Astrocyte (in vitro differentiated cells and primary cell): Measurements from ENCODE around the gene NFIA. TPM values are rescaled to one million over a fixed set of nuclear protein-coding genes. Genes with fewer than 3 reads are reported as not detected.

Experiments used
- DNase-seq: peaks from one replicate; pipeline ENCODE4 v3.0.0-alpha.2; 2010; ENCODE audit warnings: low read depth
- FAIRE-seq: peaks from 2 replicates; lab custom pipeline; 2011; peaks lifted over from hg19 to GRCh38; lab: Jason Lieb, UNC
- H2AFZ ChIP-seq: 2 replicates; pipeline ENCODE4 v1.6.0; 2012; ENCODE audit warnings: low read depth, low read length, inconsistent platforms
- H3K27ac ChIP-seq: 2 replicates; pipeline ENCODE4 v1.5.1; 2011; ENCODE audit warnings: low read depth, low read length, inconsistent platforms
- H3K27me3 ChIP-seq: 2 replicates; pipeline ENCODE4 v1.6.0; 2011; ENCODE audit warnings: low read length, inconsistent platforms; ENCODE audit not compliant: insufficient read depth
- H3K36me3 ChIP-seq: 2 replicates; pipeline ENCODE4 v1.5.1; 2011; ENCODE audit warnings: low read length, inconsistent platforms; ENCODE audit not compliant: insufficient read depth
- H3K4me1 ChIP-seq: 2 replicates; pipeline ENCODE4 v1.5.1; 2011; ENCODE audit warnings: low read length, inconsistent platforms; ENCODE audit not compliant: insufficient read depth
- H3K4me2 ChIP-seq: 2 replicates; pipeline ENCODE4 v1.6.0; 2012; ENCODE audit warnings: low read length, inconsistent platforms
- H3K4me3 ChIP-seq: 2 replicates; pipeline ENCODE4 v1.5.1; 2011; ENCODE audit warnings: low read depth, mild to moderate bottlenecking, low read length, inconsistent platforms; ENCODE audit not compliant: insufficient read depth
- H3K79me2 ChIP-seq: 2 replicates; pipeline ENCODE4 v1.6.0; 2012; ENCODE audit warnings: mild to moderate bottlenecking, low read length, inconsistent platforms; ENCODE audit not compliant: insufficient read depth
- H3K9ac ChIP-seq: 2 replicates; pipeline ENCODE4 v1.6.0; 2012; ENCODE audit warnings: mild to moderate bottlenecking, low read length, inconsistent platforms
- H3K9me3 ChIP-seq: 2 replicates; pipeline ENCODE4 v1.5.1; 2012; ENCODE audit warnings: low read depth, mild to moderate bottlenecking, low read length, inconsistent platforms; ENCODE audit not compliant: insufficient read depth
- H4K20me1 ChIP-seq: 2 replicates; pipeline ENCODE4 v1.6.0; 2012; ENCODE audit warnings: low read length, inconsistent platforms; ENCODE audit not compliant: insufficient read depth
- H3K27ac Mint-ChIP-seq: one replicate; pipeline ENCODE4 v1.8.0; 2021; ENCODE audit warnings: mild to moderate bottlenecking, mixed read lengths; ENCODE audit not compliant: unreplicated experiment
- H3K27me3 Mint-ChIP-seq: one replicate; pipeline ENCODE4 v1.8.0; 2021; ENCODE audit warnings: low read depth, mixed read lengths; ENCODE audit not compliant: unreplicated experiment
- H3K36me3 Mint-ChIP-seq: one replicate; pipeline ENCODE4 v1.8.0; 2021; ENCODE audit warnings: low read depth, mixed read lengths; ENCODE audit not compliant: unreplicated experiment
- H3K4me1 Mint-ChIP-seq: one replicate; pipeline ENCODE4 v1.8.0; 2021; ENCODE audit warnings: low read depth, mixed read lengths; ENCODE audit not compliant: unreplicated experiment
- H3K4me3 Mint-ChIP-seq: one replicate; pipeline ENCODE4 v1.8.0; 2021; ENCODE audit warnings: mild to moderate bottlenecking, moderate library complexity, mixed read lengths; ENCODE audit not compliant: unreplicated experiment
- H3K9me3 Mint-ChIP-seq: one replicate; pipeline ENCODE4 v1.8.0; 2021; ENCODE audit warnings: mild to moderate bottlenecking, mixed read lengths; ENCODE audit not compliant: unreplicated experiment
- CTCF ChIP-seq: IDR thresholded peaks from 2 replicates; pipeline ENCODE4 v1.5.1; 2011; ENCODE audit warnings: low read depth, mild to moderate bottlenecking, inconsistent platforms, low read length, moderate library complexity; ENCODE audit not compliant: insufficient read depth
- EZH2 ChIP-seq: IDR thresholded peaks from 2 replicates; pipeline ENCODE4 v1.6.1; 2012; ENCODE audit warnings: mild to moderate bottlenecking, low read length, inconsistent platforms; ENCODE audit not compliant: insufficient read depth
- total RNA-seq: library from RNA; stranded (reverse); gene quantifications from 2 replicates; pipeline ENCODE4 v1.2.1, GENCODE V29; 2021

Gene NFIA
- total RNA-seq, 1 donor from 2014 or later = 4.6 TPM

GRCh38 chr1:61395146-61395800 lies 312.9 kb downstream of the NFIA start:
- Histone ChIP-seq H2AFZ (no peak overlapping the region), H3K79me2 (no peaks in the 10 kb centered on the region), H3K9me3 (no peaks in the 10 kb centered on the region), H3K36me3 (no peaks in the 10 kb centered on the region), H3K4me1 (no peaks in the 10 kb centered on the region), H3K9ac (no peak overlapping the region), H3K4me3 (no peak overlapping the region), H4K20me1 (no peaks in the 10 kb centered on the region), H3K4me2 (no peak overlapping the region), H3K27ac (no peak overlapping the region), H3K27me3 (peaks cover 5% of the 10 kb centered on the region)
- FAIRE-seq (no peak), DNase-seq (no peak)
- no peak for TF ChIP-seq EZH2
- TF ChIP-seq CTCF = no peak
- no peaks in the 10 kb centered on the region for H3K36me3 Mint-ChIP-seq
- H3K27ac Mint-ChIP-seq = no peak overlapping the region
- H3K9me3 Mint-ChIP-seq = peaks cover 2% of the 10 kb centered on the region
- H3K27me3 Mint-ChIP-seq = peaks cover 5% of the 10 kb centered on the region
- peaks cover 2% of the 10 kb centered on the region for H3K4me1 Mint-ChIP-seq
- no peak overlapping the region for H3K4me3 Mint-ChIP-seq

GRCh38 chr1:61397495-61397894 lies 315.1 kb downstream of the NFIA start:
- no peak for TF ChIP-seq EZH2
- TF ChIP-seq CTCF = no peak
- no peaks in the 10 kb centered on the region for H3K36me3 ChIP-seq
- H3K4me3 Mint-ChIP-seq = no peak overlapping the region
- no peak overlapping the region for H3K27ac Mint-ChIP-seq
- H3K9me3 Mint-ChIP-seq = peaks cover 2% of the 10 kb centered on the region
- H3K4me1 Mint-ChIP-seq = peaks cover 2% of the 10 kb centered on the region
- no peaks in the 10 kb centered on the region for H3K9me3 ChIP-seq
- H3K4me3 ChIP-seq = no peak overlapping the region
- no peak for FAIRE-seq
- no peaks in the 10 kb centered on the region for H4K20me1 ChIP-seq
- DNase-seq = no peak
- H3K27me3 ChIP-seq = peaks cover 5% of the 10 kb centered on the region
- H3K4me1 ChIP-seq = no peaks in the 10 kb centered on the region
- H3K27me3 Mint-ChIP-seq = peaks cover 6% of the 10 kb centered on the region
- no peak overlapping the region for H3K9ac ChIP-seq
- no peaks in the 10 kb centered on the region for H3K36me3 Mint-ChIP-seq
- H3K4me2 ChIP-seq = no peak overlapping the region
- H3K79me2 ChIP-seq = no peaks in the 10 kb centered on the region
- H3K27ac ChIP-seq = no peak overlapping the region
- H2AFZ ChIP-seq = no peak overlapping the region

GRCh38 chr1:61397935-61398334 lies 315.6 kb downstream of the NFIA start:
- H3K79me2 ChIP-seq = no peaks in the 10 kb centered on the region
- H3K4me3 ChIP-seq = no peak overlapping the region
- no peak for FAIRE-seq
- H3K9ac ChIP-seq = no peak overlapping the region
- Mint-ChIP-seq H3K36me3 (no peaks in the 10 kb centered on the region), H3K27me3 (peaks cover 4% of the 10 kb centered on the region), H3K4me3 (no peak overlapping the region), H3K9me3 (peaks cover 2% of the 10 kb centered on the region), H3K4me1 (peaks cover 3% of the 10 kb centered on the region), H3K27ac (no peak overlapping the region)
- H3K27ac ChIP-seq = no peak overlapping the region
- H3K4me1 ChIP-seq = no peaks in the 10 kb centered on the region
- no peaks in the 10 kb centered on the region for H4K20me1 ChIP-seq
- TF ChIP-seq CTCF (no peak), EZH2 (no peak)
- H2AFZ ChIP-seq = no peak overlapping the region
- H3K9me3 ChIP-seq = no peaks in the 10 kb centered on the region
- no peak overlapping the region for H3K4me2 ChIP-seq
- peak; percentile 21 for DNase-seq
- H3K36me3 ChIP-seq = no peaks in the 10 kb centered on the region
- H3K27me3 ChIP-seq = peaks cover 2% of the 10 kb centered on the region
